Endothelial cell of umbilical vein (primary cell): Measurements from ENCODE around the gene FBL.

Source experiments
- CTCF ChIP-seq, 2 donors: IDR thresholded peaks; 1 replicate in 1 of 2; 2 replicates in 1 of 2; pipeline ENCODE4 v1.5.1; 2011; ENCODE audit warnings: low read length in 2 of 2, mild to moderate bottlenecking in 2 of 2, moderate library complexity in 2 of 2, control low read depth in 1 of 2, inconsistent platforms in 1 of 2, low read depth in 1 of 2; ENCODE audit not compliant: insufficient read depth in 1 of 2; ENCODE audit errors: extremely low read depth in 1 of 2
- POLR2A ChIP-seq: IDR thresholded peaks from 2 replicates; pipeline ENCODE4 v1.6.1; 2012; ENCODE audit warnings: low read depth, mild to moderate bottlenecking, control low read depth, low read length

- no peak for TF ChIP-seq CTCF (IDR thresholded peaks at IDR 0.05; ENCODE audit: extremely low read depth in 1 of 2, insufficient read depth in 1 of 2, low read depth in 1 of 2, low read length in 2 of 2)
- TF ChIP-seq POLR2A: no peak
These were observed 26.4 kb downstream of the FBL start for GRCh38 chr19:39819786-39820185.
